Activated CD4-positive, CD25-positive, alpha-beta regulatory T cell treated with anti-CD3 and anti-CD28 coated beads, Interleukin-2, amount 50 U/mL, for 72 hours (primary cell): Measurements from ENCODE around the gene MEIS1.

Experiments
- DNase-seq: peaks from one replicate; pipeline ENCODE4 v3.0.0; 2021

The MEIS1 gene

DNA sequence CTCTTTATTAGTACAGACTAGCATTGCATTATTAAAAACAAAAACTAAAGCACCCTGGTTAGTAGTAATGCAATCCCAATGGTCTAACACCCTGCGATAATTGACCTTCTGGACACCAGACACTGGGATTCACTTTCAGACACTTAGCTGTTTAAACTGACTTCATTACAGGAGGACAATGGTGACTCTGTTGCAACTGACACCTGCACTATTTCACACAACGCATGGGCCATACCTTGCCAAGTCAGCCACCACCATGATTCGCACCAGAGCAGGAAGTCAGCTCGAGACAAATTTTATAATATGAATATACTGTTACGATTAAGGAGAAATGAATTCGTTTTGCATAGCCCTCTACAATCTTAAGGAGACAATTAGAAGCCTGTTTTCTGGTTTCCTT lies 150.7 kb downstream of the MEIS1 start:
- no peak for DNase-seq

DNA sequence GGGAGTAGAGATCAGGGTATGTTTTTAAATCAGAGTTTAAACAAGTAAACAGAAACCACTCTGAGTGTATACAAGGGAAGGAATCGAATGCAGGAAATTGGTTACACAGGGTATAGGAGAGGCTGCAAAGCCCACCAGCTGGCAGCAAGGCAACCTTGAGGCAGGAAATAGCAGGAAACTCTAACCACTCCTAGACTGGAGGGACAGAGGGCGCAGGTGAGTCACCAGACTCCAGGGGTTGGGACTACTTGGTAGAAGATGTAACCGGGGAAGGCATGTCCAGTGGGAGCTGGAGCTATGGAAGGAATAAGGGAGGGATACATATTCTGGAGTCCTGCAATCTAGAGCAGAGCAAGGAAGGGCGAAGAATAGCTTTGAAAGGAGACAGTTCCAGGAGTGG lies 152.3 kb downstream of the MEIS1 start:
- no peak for DNase-seq

DNA sequence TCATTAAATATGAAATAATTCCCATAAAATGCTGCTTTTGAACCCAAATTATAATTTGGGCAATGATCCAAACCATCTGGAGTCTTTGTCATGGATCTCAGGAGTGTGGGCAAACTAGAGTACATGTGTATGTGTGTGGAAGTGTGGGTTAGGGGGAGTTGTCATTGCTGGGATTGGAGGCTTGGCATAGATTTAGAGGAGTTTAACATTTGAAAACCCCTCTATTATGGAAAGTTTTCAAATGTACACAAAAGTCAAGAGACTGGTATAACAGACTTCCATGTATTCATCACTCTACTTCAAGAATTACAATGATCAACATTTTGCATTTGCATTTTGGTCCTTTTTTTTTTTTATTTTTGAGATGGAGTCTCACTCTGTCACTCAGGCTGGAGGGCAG lies 159.1 kb downstream of the MEIS1 start:
- DNase-seq, result no peak

DNA sequence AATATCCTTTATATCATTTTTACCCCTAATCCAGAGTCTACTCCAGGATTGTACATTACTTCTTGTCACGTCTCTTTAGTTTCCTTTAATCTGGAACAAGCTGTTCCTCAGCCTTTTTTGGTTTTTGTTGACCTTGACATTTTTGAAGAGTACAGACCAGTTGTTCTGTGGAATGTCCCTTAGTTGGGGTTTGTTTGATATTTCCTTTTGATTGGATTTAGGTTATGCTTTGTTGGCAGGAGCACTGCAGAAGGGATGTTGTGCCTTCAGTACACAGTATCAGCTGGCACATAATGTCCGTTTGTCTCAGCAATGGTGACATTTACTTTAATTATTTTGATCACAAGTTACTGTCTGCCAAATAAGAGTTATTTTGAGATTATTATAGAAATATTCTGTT lies 160.6 kb downstream of the MEIS1 start:
- no peak for DNase-seq

DNA sequence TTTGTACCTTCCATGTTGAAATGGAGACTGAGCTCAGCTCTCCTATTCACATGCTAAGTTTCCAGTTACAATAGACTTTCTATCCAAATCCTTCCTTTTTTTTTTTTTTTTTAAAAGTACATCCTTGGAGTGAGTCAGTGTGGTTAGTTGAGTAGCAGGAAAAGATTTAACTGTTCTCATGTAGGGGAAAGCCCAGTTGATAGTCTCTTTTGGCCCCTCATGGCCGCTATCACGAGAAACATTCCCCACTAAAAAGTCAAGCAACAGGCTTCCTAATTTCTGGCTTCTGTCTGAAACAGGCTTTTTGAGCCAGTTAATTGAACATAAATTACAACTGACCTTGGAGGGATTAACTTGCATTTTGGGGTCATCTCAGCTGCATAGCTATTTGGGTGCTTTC lies 161.3 kb downstream of the MEIS1 start:
- no peak for DNase-seq

DNA sequence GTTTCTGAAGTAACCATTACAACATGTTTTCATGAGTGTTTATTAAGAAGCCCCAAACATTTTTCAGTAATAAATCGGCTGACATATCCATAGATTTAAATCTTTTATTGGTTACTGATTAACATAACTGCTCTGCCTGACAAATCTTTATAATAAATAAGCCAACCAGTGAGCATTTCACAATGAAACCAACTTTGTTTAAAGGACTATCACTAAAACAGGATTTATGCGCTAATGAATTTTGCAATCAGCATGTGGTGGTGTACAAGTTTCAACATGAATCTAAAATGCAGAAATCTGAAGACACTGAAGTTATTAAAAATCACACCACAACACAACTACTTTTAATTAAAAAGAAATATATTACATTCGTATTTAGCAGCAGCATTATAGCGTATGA lies 166.7 kb downstream of the MEIS1 start:
- DNase-seq, result no peak

DNA sequence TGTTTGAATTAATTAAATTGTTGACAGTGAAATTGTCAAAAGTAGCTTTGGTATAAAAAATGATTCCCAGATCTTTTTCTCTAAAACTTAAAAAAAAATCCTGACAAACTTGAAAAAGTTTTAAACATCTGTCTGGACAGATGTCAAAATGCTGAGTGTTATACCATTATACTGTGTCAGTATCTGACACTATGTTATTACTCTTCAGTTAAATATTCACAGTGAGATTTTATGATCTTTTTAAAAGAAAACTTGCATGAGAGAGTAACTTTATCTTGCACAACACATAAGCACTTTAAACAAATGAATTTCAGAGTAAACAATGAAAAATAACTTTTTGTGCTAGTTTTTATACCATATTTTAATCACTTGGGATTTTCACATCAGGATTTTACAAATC lies 167.4 kb downstream of the MEIS1 start:
- DNase-seq, result no peak

DNA sequence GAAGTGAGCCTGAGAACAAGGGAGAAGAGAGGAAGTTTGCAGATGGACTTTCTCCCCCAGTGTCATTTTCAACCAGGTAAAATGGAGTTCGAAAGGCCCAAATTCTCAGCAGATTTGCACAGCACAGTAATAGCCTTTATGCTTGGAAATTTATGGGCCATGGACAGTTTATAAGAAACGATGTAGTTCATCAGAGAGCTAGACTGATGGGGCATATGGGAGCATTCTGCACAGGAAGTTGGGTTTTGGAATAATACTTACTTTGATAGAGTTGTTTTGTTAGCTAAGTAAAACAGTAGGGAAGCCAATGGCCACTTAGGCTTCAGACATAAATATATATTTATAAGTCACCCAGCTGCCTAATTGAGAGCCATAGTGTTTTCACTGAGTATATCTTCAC lies 169.4 kb downstream of the MEIS1 start:
- DNase-seq, result no peak

DNA sequence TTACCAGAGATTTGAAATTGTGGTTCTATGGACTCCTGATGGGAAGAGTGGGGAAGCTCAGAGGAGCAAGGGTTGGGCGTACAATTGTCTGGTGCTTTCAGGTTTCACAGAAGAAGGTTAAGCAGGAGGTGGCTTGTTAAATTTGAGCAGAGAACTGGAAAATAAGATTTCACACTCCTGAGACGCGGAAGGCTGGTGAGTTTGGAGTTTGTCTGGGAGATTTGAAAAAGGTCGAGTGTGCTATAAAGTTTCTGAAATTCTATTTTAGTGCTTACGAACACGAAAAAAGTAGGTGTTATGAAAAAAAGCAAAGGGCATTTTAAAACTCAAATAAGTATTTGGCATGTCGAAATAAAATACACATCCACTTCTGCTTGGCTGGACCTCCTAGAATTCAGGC lies 170.1 kb downstream of the MEIS1 start:
- no peak for DNase-seq

DNA sequence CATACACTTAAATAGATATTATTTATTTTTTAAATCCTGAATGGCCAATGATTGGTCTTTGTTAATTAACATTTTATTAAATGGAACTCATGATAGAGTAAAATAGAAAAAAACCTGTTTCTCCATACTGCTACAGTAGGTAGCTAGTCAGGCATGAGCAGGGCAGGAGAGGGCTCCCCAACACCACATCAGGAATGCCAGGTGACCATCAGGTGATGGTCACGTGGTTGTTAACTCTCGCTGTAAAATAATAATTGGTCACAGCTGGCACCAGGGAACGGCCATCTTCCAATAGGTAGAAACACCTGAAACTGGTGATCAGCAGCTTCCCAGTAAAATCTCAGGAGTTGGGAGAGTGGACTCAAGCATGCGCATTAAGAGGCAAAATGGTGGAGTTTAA lies 172.2 kb downstream of the MEIS1 start:
- DNase-seq, result no peak
